ENCODE results near the gene ARNT2. TPM values are rescaled to one million over a fixed set of nuclear protein-coding genes. Genes with fewer than 3 reads are reported as not detected.

Gene ARNT2
- total RNA-seq, 1 experiment from 2014 or later = 3.1 TPM

- no peak for DNase-seq (ENCODE audit: low read depth)
Observed at GRCh38 chr15:80576519-80577090, 172.4 kb downstream of the ARNT2 start.

- DNase-seq (ENCODE audit: low read depth) = no peak
Observed at GRCh38 chr15:80577552-80578205, 173.5 kb downstream of the ARNT2 start.

GRCh38 chr15:80578206-80578595 lies 174.0 kb downstream of the ARNT2 start:
- DNase-seq (ENCODE audit: low read depth) = no peak

GRCh38 chr15:80578871-80579270 lies 174.7 kb downstream of the ARNT2 start:
- DNase-seq (ENCODE audit: low read depth) = no peak

GRCh38 chr15:80579611-80580010 lies 175.4 kb downstream of the ARNT2 start:
- no peak for DNase-seq (ENCODE audit: low read depth)

GRCh38 chr15:80580106-80580505 lies 175.9 kb downstream of the ARNT2 start:
- DNase-seq (ENCODE audit: low read depth) = peak; percentile 97

- no peak for DNase-seq (ENCODE audit: low read depth)
Observed at GRCh38 chr15:80580536-80581260, 176.5 kb downstream of the ARNT2 start.

GRCh38 chr15:80581976-80582375 lies 177.8 kb downstream of the ARNT2 start:
- peak; percentile 57 for DNase-seq (ENCODE audit: low read depth)

GRCh38 chr15:80582816-80583423 lies 178.7 kb downstream of the ARNT2 start:
- DNase-seq (ENCODE audit: low read depth) = no peak

GRCh38 chr15:80584561-80584964 lies 180.4 kb downstream of the ARNT2 start:
- DNase-seq (ENCODE audit: low read depth) = no peak

- DNase-seq (ENCODE audit: low read depth) = no peak
Observed at GRCh38 chr15:80584973-80585525, 180.9 kb downstream of the ARNT2 start.

GRCh38 chr15:80585544-80586018 lies 181.4 kb downstream of the ARNT2 start:
- no peak for DNase-seq (ENCODE audit: low read depth)

- DNase-seq (ENCODE audit: low read depth) = no peak
Observed at GRCh38 chr15:80586161-80586560, 182.0 kb downstream of the ARNT2 start.

- DNase-seq (ENCODE audit: low read depth) = no peak
Observed at GRCh38 chr15:80587007-80587406, 182.8 kb downstream of the ARNT2 start.

GRCh38 chr15:80587816-80588456 lies 183.8 kb downstream of the ARNT2 start:
- DNase-seq (ENCODE audit: low read depth) = peak; percentile 60

- peak; percentile 91 for DNase-seq (ENCODE audit: low read depth)
Observed at GRCh38 chr15:80588801-80589200, 184.6 kb downstream of the ARNT2 start.

GRCh38 chr15:80590761-80591355 lies 186.7 kb downstream of the ARNT2 start:
- no peak for DNase-seq (ENCODE audit: low read depth)

GRCh38 chr15:80591471-80591870 lies 187.3 kb downstream of the ARNT2 start:
- no peak for DNase-seq (ENCODE audit: low read depth)

- DNase-seq (ENCODE audit: low read depth) = no peak
Observed at GRCh38 chr15:80591938-80592825, 188.0 kb downstream of the ARNT2 start.

- no peak for DNase-seq (ENCODE audit: low read depth)
Observed at GRCh38 chr15:80593486-80594030, 189.4 kb downstream of the ARNT2 start.
